ENCODE data around the gene ABI2.

ABI2 gene

GRCh38 chr2:203436496-203436895 is 108.3 kb downstream of the ABI2 start:
- TF ChIP-seq EZH2 (IDR thresholded peaks at IDR 0.05; ENCODE audit: borderline replicate concordance, low read length): no peak
- TF ChIP-seq, protein P1, sequence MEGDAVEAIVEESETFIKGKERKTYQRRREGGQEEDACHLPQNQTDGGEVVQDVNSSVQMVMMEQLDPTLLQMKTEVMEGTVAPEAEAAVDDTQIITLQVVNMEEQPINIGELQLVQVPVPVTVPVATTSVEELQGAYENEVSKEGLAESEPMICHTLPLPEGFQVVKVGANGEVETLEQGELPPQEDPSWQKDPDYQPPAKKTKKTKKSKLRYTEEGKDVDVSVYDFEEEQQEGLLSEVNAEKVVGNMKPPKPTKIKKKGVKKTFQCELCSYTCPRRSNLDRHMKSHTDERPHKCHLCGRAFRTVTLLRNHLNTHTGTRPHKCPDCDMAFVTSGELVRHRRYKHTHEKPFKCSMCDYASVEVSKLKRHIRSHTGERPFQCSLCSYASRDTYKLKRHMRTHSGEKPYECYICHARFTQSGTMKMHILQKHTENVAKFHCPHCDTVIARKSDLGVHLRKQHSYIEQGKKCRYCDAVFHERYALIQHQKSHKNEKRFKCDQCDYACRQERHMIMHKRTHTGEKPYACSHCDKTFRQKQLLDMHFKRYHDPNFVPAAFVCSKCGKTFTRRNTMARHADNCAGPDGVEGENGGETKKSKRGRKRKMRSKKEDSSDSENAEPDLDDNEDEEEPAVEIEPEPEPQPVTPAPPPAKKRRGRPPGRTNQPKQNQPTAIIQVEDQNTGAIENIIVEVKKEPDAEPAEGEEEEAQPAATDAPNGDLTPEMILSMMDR (IDR thresholded peaks at IDR 0.05; ENCODE audit: low read length): no peak
- Histone ChIP-seq H4K20me1 (ENCODE audit: insufficient read depth, low read length) (no peaks in the 10 kb centered on the region), H3K9ac (ENCODE audit: low read length) (no peak overlapping the region)

GRCh38 chr2:203437511-203437910 is 109.3 kb downstream of the ABI2 start:
- no peaks in the 10 kb centered on the region for H3F3A ChIP-seq (ENCODE audit: insufficient read depth, low read length)
- no peak overlapping the region for H2AFZ ChIP-seq (ENCODE audit: low read length)
- peaks cover 24% of the 10 kb centered on the region for H3K4me1 ChIP-seq (ENCODE audit: insufficient read depth, low read length, severe bottlenecking)
- no peaks in the 10 kb centered on the region for H4K20me1 ChIP-seq (ENCODE audit: insufficient read depth, low read length)
- TF ChIP-seq EZH2 (IDR thresholded peaks at IDR 0.05; ENCODE audit: borderline replicate concordance, low read length): no peak
- TF ChIP-seq, protein P1 (IDR thresholded peaks at IDR 0.05; ENCODE audit: low read length): no peak
- H3K79me2 ChIP-seq (ENCODE audit: insufficient read depth, low read length): no peaks in the 10 kb centered on the region
- no peaks in the 10 kb centered on the region for H3K36me3 ChIP-seq (ENCODE audit: insufficient read depth, low read length)
- H3K4me2 ChIP-seq (ENCODE audit: low read length): no peak overlapping the region
- H3K4me3 ChIP-seq (ENCODE audit: low read depth, low read length, poor library complexity, severe bottlenecking): no peak overlapping the region
- no peak overlapping the region for H3K9ac ChIP-seq (ENCODE audit: low read length)
- no peak overlapping the region for H3K27ac ChIP-seq (ENCODE audit: low read depth, low read length, poor library complexity, severe bottlenecking)
- no peaks in the 10 kb centered on the region for H3K9me2 ChIP-seq (ENCODE audit: low read depth, low read length)
- no peaks in the 10 kb centered on the region for H3K27me3 ChIP-seq (ENCODE audit: insufficient read depth, low read length)
- no peaks in the 10 kb centered on the region for H3K9me3 ChIP-seq (ENCODE audit: low read length)

More at GRCh38 chr2:203436496-203436895, 108.3 kb downstream of the ABI2 start:
- H3K79me2 ChIP-seq (ENCODE audit: insufficient read depth, low read length): no peaks in the 10 kb centered on the region
- no peaks in the 10 kb centered on the region for H3K9me2 ChIP-seq (ENCODE audit: low read depth, low read length)
- H3F3A ChIP-seq (ENCODE audit: insufficient read depth, low read length): no peaks in the 10 kb centered on the region
- H3K27ac ChIP-seq (ENCODE audit: low read depth, low read length, poor library complexity, severe bottlenecking): no peak overlapping the region
- H3K9me3 ChIP-seq (ENCODE audit: low read length): no peaks in the 10 kb centered on the region
- H3K4me1 ChIP-seq (ENCODE audit: insufficient read depth, low read length, severe bottlenecking): peaks cover 34% of the 10 kb centered on the region
- no peaks in the 10 kb centered on the region for H3K27me3 ChIP-seq (ENCODE audit: insufficient read depth, low read length)
- no peak overlapping the region for H3K4me3 ChIP-seq (ENCODE audit: low read depth, low read length, poor library complexity, severe bottlenecking)
- H3K4me2 ChIP-seq (ENCODE audit: low read length): no peak overlapping the region
- H3K36me3 ChIP-seq (ENCODE audit: insufficient read depth, low read length): no peaks in the 10 kb centered on the region
- H2AFZ ChIP-seq (ENCODE audit: low read length): no peak overlapping the region

DNA sequence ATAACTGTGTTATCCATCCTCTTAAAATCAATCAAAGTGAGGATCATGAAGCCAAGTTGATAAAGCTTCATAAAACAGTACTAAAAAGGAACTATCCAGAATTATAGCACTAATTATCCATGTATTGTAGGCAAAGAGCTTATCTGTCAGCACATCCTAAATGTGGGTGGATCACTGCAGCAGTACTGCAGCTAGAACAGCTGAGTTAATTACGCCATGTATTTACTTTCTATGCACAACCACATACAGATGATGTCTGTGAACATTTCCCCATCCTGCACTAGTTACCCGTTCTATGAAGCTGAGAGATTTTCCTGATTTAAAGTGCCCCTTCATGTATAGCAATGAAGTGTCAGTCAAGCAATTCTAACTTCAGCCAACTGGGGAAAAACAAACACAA is 110.3 kb downstream of the ABI2 start:
- Histone ChIP-seq H3K9ac (ENCODE audit: low read length) (no peak overlapping the region), H3K9me2 (ENCODE audit: low read depth, low read length) (no peaks in the 10 kb centered on the region), H3K27ac (ENCODE audit: low read depth, low read length, poor library complexity, severe bottlenecking) (no peak overlapping the region), H3K36me3 (ENCODE audit: insufficient read depth, low read length) (no peaks in the 10 kb centered on the region), H3K4me1 (ENCODE audit: insufficient read depth, low read length, severe bottlenecking) (peaks cover 14% of the 10 kb centered on the region), H2AFZ (ENCODE audit: low read length) (no peak overlapping the region), H3K4me2 (ENCODE audit: low read length) (no peak overlapping the region), H3K79me2 (ENCODE audit: insufficient read depth, low read length) (no peaks in the 10 kb centered on the region), H4K20me1 (ENCODE audit: insufficient read depth, low read length) (no peaks in the 10 kb centered on the region), H3F3A (ENCODE audit: insufficient read depth, low read length) (no peaks in the 10 kb centered on the region), H3K9me3 (ENCODE audit: low read length) (no peaks in the 10 kb centered on the region), H3K27me3 (ENCODE audit: insufficient read depth, low read length) (no peaks in the 10 kb centered on the region), H3K4me3 (ENCODE audit: low read depth, low read length, poor library complexity, severe bottlenecking) (no peak overlapping the region)
- TF ChIP-seq EZH2 (IDR thresholded peaks at IDR 0.05; ENCODE audit: borderline replicate concordance, low read length): no peak
- TF ChIP-seq, protein P1 (IDR thresholded peaks at IDR 0.05; ENCODE audit: low read length): no peak

All from OCI-LY1 (cell line).